Fibroblast of skin of scalp (primary cell): Measurements from ENCODE around the gene PDLIM7. TPM values are rescaled to one million over a fixed set of nuclear protein-coding genes. Genes with fewer than 3 reads are reported as not detected.
"Not testable (repeated sequence)": the region's sequence is repeated elsewhere in the genome, so short reads cannot be mapped to it uniquely, and the experiment has no call there.

Experiments used
- DNase-seq: peaks from one replicate; pipeline ENCODE4 v3.0.0-alpha.2; 2013
- polyA plus RNA-seq, 2 experiments: library from polyadenylated mRNA; unstranded; fragments of 120-200 nt; gene quantifications; one replicate each; pipeline ENCODE4 v1.2.1, GENCODE V29; 2013; ENCODE audit not compliant: insufficient read length in 2 of 2

PDLIM7 gene, protein sequence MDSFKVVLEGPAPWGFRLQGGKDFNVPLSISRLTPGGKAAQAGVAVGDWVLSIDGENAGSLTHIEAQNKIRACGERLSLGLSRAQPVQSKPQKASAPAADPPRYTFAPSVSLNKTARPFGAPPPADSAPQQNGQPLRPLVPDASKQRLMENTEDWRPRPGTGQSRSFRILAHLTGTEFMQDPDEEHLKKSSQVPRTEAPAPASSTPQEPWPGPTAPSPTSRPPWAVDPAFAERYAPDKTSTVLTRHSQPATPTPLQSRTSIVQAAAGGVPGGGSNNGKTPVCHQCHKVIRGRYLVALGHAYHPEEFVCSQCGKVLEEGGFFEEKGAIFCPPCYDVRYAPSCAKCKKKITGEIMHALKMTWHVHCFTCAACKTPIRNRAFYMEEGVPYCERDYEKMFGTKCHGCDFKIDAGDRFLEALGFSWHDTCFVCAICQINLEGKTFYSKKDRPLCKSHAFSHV
- 748 TPM for polyA plus RNA-seq (2013, experiment 1 of 2; ENCODE audit: insufficient read length)
- polyA plus RNA-seq (2013, experiment 2 of 2; ENCODE audit: insufficient read length) = 700 TPM

DNA sequence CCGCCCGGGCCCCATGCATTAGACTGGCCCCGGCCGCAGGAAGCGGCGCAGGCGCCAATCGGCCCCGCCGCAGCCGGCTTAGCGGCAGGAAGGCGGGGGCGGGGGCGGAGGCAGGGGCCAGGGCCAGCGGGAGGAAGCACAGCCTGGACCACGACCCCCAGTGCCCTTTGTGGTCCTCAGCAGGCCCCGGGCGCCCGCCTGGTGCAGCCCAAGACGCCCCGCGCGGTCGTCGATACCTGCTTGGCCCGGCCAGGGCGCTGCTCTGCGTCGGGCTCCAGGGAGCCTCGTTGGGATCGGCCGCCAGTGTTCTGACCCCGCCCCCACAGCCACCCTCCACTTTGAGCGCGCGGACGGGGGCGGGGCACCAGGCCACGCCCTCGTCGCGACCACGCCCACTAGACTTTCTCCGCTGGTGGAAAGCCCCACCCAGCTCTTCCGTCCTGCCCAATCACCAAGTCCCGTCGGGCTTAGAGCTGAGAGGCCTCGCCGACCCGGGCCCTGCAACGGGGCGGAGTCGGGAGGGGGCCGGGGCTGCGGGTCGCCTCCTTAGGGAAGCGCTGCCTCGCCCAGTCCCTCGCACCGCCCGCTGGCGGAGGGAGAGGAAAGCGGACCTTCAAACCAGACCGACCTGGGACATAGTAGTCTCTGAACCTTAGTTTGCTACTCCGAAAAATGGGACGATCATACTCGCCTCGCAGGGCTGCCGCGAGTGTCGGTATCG is at the start of gene PDLIM7:
TSS of gene PDLIM7 (minus strand) at position 313 of the 721 bp plus-strand sequence. CDS start 1,092 bp downstream, outside the sequence.
- DNase-seq = peak; percentile 99

GRCh38 chr5:177546258-177546741 is 48.9 kb upstream of the PDLIM7 start:
- peak; percentile 98 for DNase-seq

- DNase-seq = peak; percentile 95
Measured at GRCh38 chr5:177545487-177546257, 48.3 kb upstream of the PDLIM7 start.

GRCh38 chr5:177542816-177543465 is 45.5 kb upstream of the PDLIM7 start:
- DNase-seq = no peak

- no peak for DNase-seq
Measured at GRCh38 chr5:177540438-177540837, 43.0 kb upstream of the PDLIM7 start.

DNA sequence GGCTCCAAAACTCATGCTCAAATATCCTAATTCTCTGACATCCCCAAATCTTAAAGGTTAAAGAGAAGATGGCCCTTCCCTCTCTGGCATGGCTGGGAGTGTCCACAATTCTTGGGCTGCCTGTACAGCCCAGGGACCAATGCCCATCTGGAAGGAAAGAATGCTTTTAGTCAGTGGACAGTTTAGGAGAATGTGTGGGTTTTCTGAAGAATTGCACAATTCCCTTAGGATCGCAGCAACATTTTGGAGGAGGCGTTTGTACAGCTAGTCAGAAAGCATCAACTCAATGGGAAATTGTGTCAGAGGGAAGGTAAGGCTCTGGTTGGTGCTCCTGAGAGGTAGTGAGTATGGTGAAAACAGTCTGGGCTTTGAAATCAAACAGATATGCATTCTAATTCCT is 42.0 kb upstream of the PDLIM7 start:
- peak; percentile 88 for DNase-seq

DNA sequence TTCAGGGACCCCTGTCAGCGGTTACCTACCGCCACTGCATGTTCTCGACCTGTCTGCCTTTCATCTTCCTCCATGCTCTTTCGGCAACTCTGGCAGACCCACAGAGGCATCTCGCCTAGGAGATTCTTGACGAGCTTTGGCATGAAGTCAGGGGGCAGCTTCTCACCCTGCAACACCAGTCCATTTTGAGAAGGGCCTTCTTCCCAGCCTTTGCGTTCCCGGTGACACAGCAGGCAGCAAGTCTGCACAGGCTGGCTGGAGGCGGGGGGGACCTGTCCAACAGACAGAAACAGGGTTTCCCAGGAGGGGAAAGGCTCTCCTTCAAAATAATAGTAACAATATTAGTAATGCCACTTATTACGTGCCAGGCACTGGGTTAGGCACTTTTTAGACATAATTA is 41.5 kb upstream of the PDLIM7 start:
- no peak for DNase-seq

GRCh38 chr5:177537389-177538361 is 40.3 kb upstream of the PDLIM7 start:
- DNase-seq = peak; percentile 94

- DNase-seq = no peak
Measured at GRCh38 chr5:177536386-177536785, 39.0 kb upstream of the PDLIM7 start.

- peak; percentile 34 for DNase-seq
Measured at GRCh38 chr5:177535125-177535524, 37.7 kb upstream of the PDLIM7 start.

DNA sequence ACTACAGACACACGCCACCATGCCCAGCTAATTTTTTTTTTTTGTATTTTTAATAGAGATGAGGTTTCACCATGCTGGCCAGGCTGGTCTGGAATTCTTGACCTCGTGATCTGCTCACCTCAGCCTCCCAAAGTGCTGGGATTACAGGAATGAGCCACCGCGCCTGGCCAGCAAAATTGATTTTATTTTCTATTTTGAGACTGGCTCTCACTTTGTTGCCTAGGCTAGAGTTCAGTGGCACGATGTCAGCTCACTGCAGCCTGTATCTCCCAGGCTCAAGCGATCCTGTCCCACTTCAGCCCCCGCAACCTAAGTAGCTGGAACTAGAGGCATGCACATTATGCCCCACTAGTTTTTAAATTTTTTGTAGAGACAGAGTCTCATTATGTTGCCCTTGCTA is 37.0 kb upstream of the PDLIM7 start:
- not testable (repeated sequence) for DNase-seq

- DNase-seq = no peak
Measured at GRCh38 chr5:177531209-177531940, 34.0 kb upstream of the PDLIM7 start.

DNA sequence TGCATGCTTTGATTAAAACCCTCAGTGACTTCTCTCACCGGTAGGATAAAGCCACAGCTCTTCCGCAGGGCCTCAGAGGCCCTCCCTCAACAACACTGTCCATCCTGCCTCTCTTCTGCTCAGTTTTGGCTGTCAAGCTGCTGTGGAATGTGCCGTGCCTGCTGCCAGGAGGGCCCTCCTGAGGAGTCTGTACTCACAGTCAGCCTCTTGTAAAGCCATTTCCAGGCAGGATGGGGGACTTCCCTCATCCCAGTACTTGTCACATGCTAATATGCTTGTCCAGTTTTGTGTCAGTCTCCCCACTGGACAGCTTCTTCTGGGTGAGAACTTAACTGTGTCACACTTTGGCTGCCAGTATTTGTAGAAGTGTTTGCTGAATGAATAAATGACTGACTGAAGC is 33.2 kb upstream of the PDLIM7 start:
- DNase-seq = no peak

- DNase-seq = no peak
Measured at GRCh38 chr5:177529247-177530203, 32.1 kb upstream of the PDLIM7 start.

GRCh38 chr5:177528631-177529030 is 31.2 kb upstream of the PDLIM7 start:
- no peak for DNase-seq

- no peak for DNase-seq
Measured at GRCh38 chr5:177527595-177527994, 30.2 kb upstream of the PDLIM7 start.

DNA sequence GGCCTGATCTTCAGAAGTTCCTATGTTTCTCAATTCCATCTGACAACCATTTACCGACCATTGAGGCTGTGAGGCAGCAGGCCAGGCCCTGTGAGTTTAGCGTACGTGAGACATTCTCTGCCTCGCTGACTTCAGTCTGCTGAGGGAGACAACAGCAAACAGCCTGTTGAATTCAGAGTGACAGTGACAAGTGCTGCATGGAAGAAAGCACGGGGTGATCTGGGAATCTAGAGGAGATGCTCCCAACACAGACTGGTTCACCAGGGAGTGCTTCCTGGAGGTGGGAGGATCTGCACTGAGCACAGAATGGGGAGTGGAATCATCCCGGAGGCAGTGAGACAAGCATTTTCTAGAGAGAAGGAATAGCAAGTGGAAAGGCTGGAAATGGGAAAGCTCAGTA is 29.4 kb upstream of the PDLIM7 start:
- no peak for DNase-seq

- DNase-seq = no peak
Measured at GRCh38 chr5:177526191-177526590, 28.8 kb upstream of the PDLIM7 start.
